HG03460 (cell line): ENCODE data around the gene PGF.

Experiments
- ATAC-seq: cut with Tn5 transposase; IDR thresholded peaks from one replicate; pipeline ENCODE4 v1.9.1; 2021; ENCODE audit not compliant: unreplicated experiment

Gene PGF

GRCh38 chr14:74979029-74979428 is 23.6 kb upstream of the PGF start:
- no peak for ATAC-seq

GRCh38 chr14:74978416-74978947 is 23.1 kb upstream of the PGF start:
- no peak for ATAC-seq

GRCh38 chr14:74977901-74978385 is 22.5 kb upstream of the PGF start:
- no peak for ATAC-seq

- ATAC-seq, result no peak
Observed at GRCh38 chr14:74977164-74977900, 21.9 kb upstream of the PGF start.

GRCh38 chr14:74976264-74977113 is 21.1 kb upstream of the PGF start:
- no peak for ATAC-seq

GRCh38 chr14:74975059-74975810 is 19.8 kb upstream of the PGF start:
- no peak for ATAC-seq

GRCh38 chr14:74974364-74975058 is 19.1 kb upstream of the PGF start:
- no peak for ATAC-seq

- no peak for ATAC-seq
Observed at GRCh38 chr14:74973905-74974363, 18.5 kb upstream of the PGF start.

GRCh38 chr14:74973003-74973653 is 17.7 kb upstream of the PGF start:
- ATAC-seq, result no peak

- ATAC-seq, result no peak
Observed at GRCh38 chr14:74968811-74969210, 13.4 kb upstream of the PGF start.

GRCh38 chr14:74965486-74966153 is 10.2 kb upstream of the PGF start:
- ATAC-seq, result no peak

GRCh38 chr14:74964787-74965485 is 9.5 kb upstream of the PGF start:
- no peak for ATAC-seq

GRCh38 chr14:74963705-74964271 is 8.4 kb upstream of the PGF start:
- ATAC-seq, result no peak

- no peak for ATAC-seq
Observed at GRCh38 chr14:74963178-74963704, 7.8 kb upstream of the PGF start.

- no peak for ATAC-seq
Observed at GRCh38 chr14:74962493-74962892, 7.1 kb upstream of the PGF start.

- ATAC-seq, result no peak
Observed at GRCh38 chr14:74962046-74962445, 6.6 kb upstream of the PGF start.

- ATAC-seq, result no peak
Observed at GRCh38 chr14:74961238-74961911, 6.0 kb upstream of the PGF start.

- no peak for ATAC-seq
Observed at GRCh38 chr14:74960736-74961135, 5.3 kb upstream of the PGF start.
